Neural cell (in vitro differentiated cells): ENCODE measurements around the gene ALPI.
"Not testable (repeated sequence)": the region's sequence is repeated elsewhere in the genome, so short reads cannot be mapped to it uniquely, and the experiment has no call there.

Experiments
- EP300 ChIP-seq: fragments of 450-650 bp; conservative IDR thresholded peaks from 2 replicates; pipeline ENCODE4 v1.6.1; 2014; ENCODE audit warnings: antibody characterized with exemption, mild to moderate bottlenecking, moderate library complexity; ENCODE audit not compliant: poor library complexity, severe bottlenecking
- EZH2 ChIP-seq: fragments of 200-600, 300-800 bp; shearing (Covaris generic), sonication (generic); IDR thresholded peaks from 2 replicates; pipeline ENCODE4 v1.6.1; 2014; ENCODE audit warnings: antibody characterized with exemption, low read length, borderline replicate concordance, mild to moderate bottlenecking; ENCODE audit not compliant: insufficient read depth, poor library complexity, severe bottlenecking
- RAD21 ChIP-seq: fragments of 450-650 bp; conservative IDR thresholded peaks from 2 replicates; pipeline ENCODE4 v1.6.1; 2014; ENCODE audit warnings: antibody characterized with exemption, mild to moderate bottlenecking, moderate library complexity
- TF ChIP-seq, protein P1 (sequence below): fragments of 450-650 bp; IDR thresholded peaks from 2 replicates; pipeline ENCODE4 v1.5.1; 2014; ENCODE audit warnings: antibody characterized with exemption, mild to moderate bottlenecking, moderate library complexity; ENCODE audit not compliant: poor library complexity, severe bottlenecking
- TF ChIP-seq, protein P2 (sequence below): IDR thresholded peaks from 2 replicates; pipeline ENCODE4 v1.6.1; 2012; ENCODE audit warnings: borderline replicate concordance

GRCh38 chr2:232433622-232434021 is 22.3 kb upstream of the ALPI start:
- not testable (repeated sequence) for TF ChIP-seq EZH2, RAD21, EP300
- TF ChIP-seq, protein P1, sequence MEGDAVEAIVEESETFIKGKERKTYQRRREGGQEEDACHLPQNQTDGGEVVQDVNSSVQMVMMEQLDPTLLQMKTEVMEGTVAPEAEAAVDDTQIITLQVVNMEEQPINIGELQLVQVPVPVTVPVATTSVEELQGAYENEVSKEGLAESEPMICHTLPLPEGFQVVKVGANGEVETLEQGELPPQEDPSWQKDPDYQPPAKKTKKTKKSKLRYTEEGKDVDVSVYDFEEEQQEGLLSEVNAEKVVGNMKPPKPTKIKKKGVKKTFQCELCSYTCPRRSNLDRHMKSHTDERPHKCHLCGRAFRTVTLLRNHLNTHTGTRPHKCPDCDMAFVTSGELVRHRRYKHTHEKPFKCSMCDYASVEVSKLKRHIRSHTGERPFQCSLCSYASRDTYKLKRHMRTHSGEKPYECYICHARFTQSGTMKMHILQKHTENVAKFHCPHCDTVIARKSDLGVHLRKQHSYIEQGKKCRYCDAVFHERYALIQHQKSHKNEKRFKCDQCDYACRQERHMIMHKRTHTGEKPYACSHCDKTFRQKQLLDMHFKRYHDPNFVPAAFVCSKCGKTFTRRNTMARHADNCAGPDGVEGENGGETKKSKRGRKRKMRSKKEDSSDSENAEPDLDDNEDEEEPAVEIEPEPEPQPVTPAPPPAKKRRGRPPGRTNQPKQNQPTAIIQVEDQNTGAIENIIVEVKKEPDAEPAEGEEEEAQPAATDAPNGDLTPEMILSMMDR = not testable (repeated sequence)
- TF ChIP-seq, protein P2, sequence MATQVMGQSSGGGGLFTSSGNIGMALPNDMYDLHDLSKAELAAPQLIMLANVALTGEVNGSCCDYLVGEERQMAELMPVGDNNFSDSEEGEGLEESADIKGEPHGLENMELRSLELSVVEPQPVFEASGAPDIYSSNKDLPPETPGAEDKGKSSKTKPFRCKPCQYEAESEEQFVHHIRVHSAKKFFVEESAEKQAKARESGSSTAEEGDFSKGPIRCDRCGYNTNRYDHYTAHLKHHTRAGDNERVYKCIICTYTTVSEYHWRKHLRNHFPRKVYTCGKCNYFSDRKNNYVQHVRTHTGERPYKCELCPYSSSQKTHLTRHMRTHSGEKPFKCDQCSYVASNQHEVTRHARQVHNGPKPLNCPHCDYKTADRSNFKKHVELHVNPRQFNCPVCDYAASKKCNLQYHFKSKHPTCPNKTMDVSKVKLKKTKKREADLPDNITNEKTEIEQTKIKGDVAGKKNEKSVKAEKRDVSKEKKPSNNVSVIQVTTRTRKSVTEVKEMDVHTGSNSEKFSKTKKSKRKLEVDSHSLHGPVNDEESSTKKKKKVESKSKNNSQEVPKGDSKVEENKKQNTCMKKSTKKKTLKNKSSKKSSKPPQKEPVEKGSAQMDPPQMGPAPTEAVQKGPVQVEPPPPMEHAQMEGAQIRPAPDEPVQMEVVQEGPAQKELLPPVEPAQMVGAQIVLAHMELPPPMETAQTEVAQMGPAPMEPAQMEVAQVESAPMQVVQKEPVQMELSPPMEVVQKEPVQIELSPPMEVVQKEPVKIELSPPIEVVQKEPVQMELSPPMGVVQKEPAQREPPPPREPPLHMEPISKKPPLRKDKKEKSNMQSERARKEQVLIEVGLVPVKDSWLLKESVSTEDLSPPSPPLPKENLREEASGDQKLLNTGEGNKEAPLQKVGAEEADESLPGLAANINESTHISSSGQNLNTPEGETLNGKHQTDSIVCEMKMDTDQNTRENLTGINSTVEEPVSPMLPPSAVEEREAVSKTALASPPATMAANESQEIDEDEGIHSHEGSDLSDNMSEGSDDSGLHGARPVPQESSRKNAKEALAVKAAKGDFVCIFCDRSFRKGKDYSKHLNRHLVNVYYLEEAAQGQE = not testable (repeated sequence)
